Measurements from ENCODE around the gene IGSF1.

DNA sequence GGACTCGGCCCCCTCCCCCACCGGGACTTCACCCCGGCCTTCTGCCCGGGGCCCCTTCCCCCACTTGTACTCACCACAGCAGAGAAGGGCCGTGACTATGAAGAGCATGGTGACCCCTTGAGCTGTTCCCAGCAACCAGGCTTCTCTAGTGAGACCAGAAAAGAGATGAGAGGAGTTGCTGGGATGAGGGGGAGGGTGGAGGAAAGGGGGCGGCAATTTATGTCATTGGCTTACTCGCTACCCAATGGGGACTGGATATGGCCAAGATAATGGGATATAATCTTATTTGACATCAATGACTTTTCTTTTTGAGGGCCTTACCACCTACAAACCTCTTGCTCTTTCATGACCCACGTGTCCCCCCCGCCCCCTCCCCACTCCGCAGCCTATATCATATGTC, 9.9 kb downstream of the IGSF1 start:
- TF ChIP-seq, protein P1, sequence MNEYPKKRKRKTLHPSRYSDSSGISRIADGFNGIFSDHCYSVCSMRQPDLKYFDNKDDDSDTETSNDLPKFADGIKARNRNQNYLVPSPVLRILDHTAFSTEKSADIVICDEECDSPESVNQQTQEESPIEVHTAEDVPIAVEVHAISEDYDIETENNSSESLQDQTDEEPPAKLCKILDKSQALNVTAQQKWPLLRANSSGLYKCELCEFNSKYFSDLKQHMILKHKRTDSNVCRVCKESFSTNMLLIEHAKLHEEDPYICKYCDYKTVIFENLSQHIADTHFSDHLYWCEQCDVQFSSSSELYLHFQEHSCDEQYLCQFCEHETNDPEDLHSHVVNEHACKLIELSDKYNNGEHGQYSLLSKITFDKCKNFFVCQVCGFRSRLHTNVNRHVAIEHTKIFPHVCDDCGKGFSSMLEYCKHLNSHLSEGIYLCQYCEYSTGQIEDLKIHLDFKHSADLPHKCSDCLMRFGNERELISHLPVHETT (CRISPR knock-in tag; conservative IDR thresholded peaks at IDR 0.05): no peak
- TF ChIP-seq JUNB (CRISPR knock-in tag; IDR thresholded peaks at IDR 0.05; ENCODE audit: borderline replicate concordance) (no peak), CTCF (CRISPR knock-in tag; IDR thresholded peaks at IDR 0.05) (no peak), POLR2A (IDR thresholded peaks at IDR 0.05; ENCODE audit: insufficient read depth in 1 of 2, low read depth in 2 of 2, low read length in 2 of 2) (no peak), SNAPC2 (CRISPR knock-in tag; IDR thresholded peaks at IDR 0.05) (no peak), IKZF4 (CRISPR knock-in tag; IDR thresholded peaks at IDR 0.05; ENCODE audit: borderline replicate concordance, low read depth, not compliant biosample characterization) (no peak), TCF7 (IDR thresholded peaks at IDR 0.05; ENCODE audit: low read depth) (no peak), ERF (CRISPR knock-in tag; IDR thresholded peaks at IDR 0.05) (no peak)

All from HepG2 (cell line).